GF-D8 (cell line): ENCODE measurements around the gene ADGB.
"Not testable (repeated sequence)": the region's sequence is repeated elsewhere in the genome, so short reads cannot be mapped to it uniquely, and the experiment has no call there.

Experiments used
- DNase-seq: peaks from one replicate; lab custom pipeline; 2025; lab: John Stamatoyannopoulos, UW

ADGB gene

GRCh38 chr6:146819596-146820320 lies 221.0 kb downstream of the ADGB start:
- no peak for DNase-seq

- DNase-seq, result no peak
Observed at GRCh38 chr6:146827216-146827928, 228.6 kb downstream of the ADGB start.

DNA sequence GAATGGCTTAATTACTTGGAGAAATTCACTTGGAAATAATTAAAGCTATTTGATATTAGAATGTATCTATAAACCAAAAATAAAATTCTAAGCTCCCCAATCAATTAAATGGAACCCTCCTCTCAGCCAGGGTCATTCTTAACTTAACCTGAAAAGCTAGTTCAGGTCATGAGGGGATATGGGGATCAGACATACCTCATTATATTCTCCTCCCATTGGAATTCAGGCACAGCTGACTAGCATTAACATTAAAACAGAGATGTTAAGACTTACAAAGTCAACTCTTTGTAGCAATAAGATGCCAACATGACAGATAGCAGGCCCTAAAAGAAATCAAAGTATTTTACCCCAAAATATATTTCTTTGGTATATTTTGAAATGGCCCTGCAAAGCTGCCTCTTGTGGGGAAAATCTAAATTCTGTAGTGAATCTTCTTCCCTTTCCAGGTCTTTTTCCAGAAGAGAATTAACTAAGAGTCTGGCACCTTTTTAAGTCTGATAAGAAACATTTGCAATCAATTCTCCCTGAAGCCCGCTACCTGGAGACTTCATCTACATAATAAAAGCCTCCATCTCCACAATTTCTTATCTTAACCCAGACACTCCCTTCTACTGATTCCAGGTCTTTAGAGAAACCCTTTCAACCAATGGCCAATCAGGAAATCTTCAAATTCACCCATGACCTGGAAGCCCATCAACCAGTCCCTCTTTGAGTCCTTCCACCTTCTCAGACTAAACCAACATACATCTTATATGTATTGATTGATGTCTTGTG lies 231.2 kb downstream of the ADGB start:
- DNase-seq, result no peak

DNA sequence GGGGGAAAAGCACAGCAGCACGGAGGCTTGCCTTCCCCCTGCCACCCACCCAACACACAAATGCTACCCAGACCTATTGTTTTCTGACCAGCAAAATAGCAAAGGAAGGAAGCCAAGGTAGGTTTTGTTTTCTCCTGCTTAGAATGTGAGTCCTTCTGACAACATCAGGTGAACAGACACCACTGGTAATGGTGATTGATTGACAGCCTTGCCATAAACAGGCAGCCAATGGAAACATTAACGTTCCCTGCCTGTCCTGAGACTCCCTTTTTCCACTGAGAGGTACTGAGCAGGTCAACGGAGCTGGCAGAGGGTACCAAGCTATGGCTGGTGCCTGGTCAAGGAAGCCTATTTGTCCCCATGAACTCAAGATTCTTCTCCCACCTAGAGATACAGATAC lies 234.4 kb downstream of the ADGB start:
- no peak for DNase-seq

- no peak for DNase-seq
Observed at GRCh38 chr6:146840216-146840615, 241.4 kb downstream of the ADGB start.

GRCh38 chr6:146840641-146841040 lies 241.9 kb downstream of the ADGB start:
- no peak for DNase-seq

- DNase-seq, result no peak
Observed at GRCh38 chr6:146847426-146847825, 248.7 kb downstream of the ADGB start.

DNA sequence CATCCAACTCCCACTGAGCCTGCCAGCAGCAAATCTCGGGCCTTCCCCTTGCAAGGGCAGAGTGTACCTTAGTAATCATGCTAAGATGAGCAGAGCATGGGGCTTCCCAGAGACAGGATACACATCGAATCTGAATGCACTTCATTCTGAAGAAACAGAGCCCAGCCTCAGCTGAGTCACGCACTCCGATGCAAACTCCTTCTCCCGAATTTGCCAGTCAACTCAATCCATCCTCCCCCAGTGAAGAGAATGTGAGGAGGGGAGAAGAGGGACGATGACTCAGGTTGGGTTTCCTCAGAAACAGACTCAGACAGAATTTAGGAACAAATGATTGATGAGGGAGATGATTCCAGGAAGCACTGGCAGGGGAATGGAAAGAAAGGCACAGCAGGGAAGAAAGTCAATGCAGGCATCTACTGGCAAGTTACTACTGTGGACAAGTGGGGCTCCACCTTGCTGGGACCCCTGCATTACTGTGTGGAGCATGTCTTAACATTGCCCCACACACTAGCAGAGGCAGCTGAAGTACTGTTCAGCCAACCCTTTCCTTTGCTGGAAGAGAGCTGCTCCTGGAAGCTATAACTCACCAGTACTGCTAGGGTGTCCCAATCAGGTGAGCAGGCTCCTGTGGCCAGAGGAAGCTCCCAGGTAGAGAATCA lies 251.6 kb downstream of the ADGB start:
- no peak for DNase-seq

DNA sequence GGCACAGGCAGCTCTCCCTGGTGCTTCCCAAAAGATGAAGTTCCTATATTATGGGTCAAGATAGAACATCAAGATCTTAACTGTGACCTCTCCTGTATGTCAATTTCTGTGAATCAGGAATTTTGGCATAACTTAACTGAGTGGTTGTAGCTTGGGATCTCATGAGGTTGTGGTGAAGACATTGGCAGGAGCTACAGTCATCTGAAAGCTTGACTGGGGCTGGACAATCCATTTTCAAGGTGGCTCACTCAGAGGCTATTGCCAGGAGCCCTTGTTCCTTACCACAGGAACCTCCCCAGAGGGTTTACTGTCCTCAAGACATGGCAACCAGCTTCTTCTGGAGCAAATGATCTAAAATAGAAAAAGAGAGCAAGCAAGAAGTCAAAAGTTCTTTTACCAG lies 252.2 kb downstream of the ADGB start:
- DNase-seq, result no peak

- DNase-seq, result no peak
Observed at GRCh38 chr6:146851837-146852236, 253.1 kb downstream of the ADGB start.

GRCh38 chr6:146854521-146855255 lies 255.9 kb downstream of the ADGB start:
- not testable (repeated sequence) for DNase-seq

DNA sequence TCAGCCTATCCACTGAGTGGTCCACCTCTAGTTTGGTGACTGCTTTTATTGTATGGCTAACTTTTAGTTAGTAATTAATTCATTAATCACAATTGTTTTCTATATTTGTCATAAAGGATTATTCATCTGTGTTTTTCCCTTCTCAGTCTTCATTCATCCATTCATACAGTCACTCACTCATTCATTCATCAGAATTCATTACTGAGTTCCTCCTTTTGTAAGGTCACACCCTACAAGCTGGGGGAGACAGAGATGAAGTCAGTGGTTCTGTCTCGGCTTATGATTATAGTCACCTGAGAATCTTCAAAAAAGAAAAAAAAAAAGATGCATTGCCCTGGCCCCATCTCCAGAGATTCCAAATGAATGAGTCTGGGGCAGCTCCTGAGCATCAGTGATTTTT lies 257.1 kb downstream of the ADGB start:
- no peak for DNase-seq

DNA sequence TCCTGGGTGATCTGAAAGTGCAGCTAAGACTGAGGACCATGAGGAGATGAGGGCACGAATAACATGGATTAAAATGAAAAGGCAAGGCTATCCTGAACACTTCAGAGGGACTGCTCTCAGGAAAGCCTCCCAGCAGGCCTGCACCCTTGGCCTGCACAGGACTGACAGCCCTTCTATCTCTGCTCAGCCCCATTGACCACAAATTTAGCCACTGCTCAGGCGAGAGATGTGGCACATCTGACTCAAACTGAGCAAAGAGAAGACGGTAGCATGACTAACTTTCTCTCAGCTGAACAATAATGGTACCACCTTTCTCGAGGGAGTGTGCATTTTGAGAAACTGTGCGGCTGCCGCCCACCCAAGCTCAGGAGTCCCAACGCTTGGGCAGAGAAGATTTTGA lies 257.5 kb downstream of the ADGB start:
- no peak for DNase-seq

DNA sequence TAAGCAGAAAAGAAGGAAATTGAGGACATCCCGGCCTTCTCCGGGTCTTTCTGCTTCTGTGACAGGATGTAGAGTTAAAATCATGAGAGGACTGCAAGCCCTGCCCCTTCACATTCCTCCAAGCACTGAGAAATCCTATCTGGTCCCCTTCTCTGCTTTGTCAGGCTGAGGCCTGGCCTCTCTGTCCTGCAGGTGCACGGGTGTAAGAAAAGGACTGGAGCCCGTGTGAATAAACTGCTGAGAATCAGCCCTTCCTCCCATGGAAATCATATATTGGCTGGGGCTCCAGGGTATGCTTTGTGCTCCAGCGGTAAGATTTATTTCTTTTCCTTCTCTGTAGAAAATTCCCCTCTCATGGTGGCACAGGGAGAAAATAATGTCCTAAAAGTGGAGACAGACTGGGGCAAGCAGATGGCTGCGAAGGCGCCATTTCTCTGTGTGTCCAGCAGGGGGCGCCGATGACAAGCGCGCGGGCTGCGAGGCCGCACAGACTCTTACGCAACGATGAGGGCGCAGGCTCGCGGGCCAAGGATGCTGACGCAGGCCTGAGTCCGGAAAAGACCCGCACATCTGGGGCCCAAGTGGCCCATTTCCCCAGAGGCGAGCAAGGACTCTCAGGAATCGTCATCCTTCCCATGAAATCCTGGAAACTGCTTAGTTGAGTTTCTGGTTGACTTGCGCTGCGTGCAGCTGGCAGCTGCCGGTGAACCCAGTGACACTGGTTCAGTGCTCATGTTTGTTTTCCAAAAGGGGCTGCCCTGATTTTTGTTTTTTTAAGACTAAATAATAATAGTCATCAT lies 258.6 kb downstream of the ADGB start:
- no peak for DNase-seq

DNA sequence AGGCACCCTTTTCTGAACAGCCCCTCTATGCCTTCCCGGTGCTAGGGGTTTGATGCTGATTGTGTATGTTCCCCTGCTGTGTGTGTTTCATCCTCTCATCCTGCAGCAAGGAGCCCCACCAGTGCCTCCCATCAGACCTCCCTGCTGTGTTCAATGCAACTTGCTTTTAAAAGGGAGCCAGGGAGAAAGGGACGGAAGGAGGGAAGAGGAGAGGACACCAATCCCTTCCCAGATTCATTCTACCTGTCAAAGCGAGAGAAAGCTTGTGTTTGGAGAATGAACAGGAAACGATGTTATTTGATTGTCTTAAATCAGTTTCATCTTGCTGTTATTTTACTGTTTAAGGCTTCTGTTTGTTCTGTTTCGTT lies 259.2 kb downstream of the ADGB start:
- DNase-seq, result no peak

DNA sequence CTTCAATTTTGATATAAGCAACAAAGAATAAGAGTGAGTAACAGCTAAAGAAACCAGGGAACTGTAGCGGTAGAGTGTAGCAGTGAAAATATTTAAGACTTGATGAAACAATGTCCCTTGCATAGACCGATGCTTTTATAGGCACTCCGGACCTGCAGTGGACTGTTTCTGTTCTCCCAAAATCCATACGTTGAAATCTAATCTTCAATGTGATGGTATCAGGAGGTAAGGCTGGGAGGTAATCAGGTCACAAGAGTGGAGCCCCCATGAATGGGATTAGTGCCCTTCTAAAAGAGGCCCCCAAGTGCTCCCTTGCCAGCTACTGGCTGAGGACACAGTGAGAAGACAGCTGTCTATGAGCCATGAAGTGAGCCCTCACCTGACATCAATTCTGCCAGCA lies 260.4 kb downstream of the ADGB start:
- no peak for DNase-seq

DNA sequence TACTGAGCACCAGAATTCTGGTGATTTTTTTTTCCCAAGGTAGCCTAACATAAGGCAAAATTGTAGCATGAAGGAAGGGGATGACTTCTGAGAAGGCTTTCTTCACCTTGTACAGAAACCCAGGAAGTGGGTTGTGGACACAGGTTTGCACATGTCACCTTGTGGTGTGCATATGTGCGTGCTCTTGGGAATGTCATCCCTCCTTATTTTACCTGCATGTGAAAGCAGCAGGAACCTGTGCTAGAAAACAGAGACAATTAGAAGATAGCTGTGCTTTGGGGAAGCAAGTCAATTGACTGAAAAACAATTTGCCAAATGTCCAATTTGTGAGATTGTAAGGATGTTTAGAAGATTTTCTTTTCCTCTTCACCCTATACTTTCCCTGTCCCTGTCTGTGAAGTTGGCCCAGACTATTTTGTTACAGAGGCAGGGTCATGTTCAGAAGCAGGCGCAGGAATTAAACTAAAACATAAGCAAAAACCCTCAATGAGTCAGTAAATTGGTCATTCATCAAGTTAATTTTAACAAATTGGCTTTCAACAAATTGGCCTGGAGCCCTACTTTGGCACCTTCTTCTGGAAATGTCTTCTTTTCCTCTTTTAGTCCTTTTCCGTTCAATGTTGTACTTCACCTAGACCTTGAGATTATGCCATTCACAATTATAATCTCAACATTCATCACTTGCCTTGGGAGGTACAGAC lies 261.2 kb downstream of the ADGB start:
- DNase-seq, result no peak

DNA sequence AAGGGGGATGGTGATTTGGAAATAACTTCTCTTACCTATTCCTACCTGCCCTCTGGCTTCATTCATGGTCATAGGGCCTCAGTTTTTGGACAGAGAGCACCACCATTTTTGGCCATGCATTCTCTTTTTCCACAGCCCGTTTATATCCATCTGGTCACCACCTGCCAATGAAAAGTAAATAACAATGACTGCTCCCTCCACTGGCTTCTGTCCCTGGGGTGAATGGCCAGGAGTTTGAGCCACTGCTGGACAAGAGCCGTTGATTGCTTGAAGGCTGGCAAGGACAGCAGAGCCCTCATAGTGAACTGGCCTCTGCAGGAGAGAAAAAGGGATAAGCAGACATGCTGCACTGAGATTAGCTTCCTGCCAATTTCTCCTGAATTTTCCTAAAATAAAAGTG lies 261.8 kb downstream of the ADGB start:
- no peak for DNase-seq

GRCh38 chr6:146861029-146861563 lies 262.3 kb downstream of the ADGB start:
- no peak for DNase-seq

GRCh38 chr6:146861716-146862115 lies 262.9 kb downstream of the ADGB start:
- no peak for DNase-seq
